Measurements from ENCODE around the gene PDCD1.

- TF ChIP-seq POLR2A (IDR thresholded peaks at IDR 0.05), result no peak
- TF ChIP-seq CTCF (IDR thresholded peaks at IDR 0.05), result no peak
Observed at GRCh38 chr2:241802421-241803318, 56.0 kb downstream of the PDCD1 start.

All from thyroid gland (tissue), 4 donors.